C4-2B (cell line): Measurements from ENCODE around the gene PCDHGB2.
A peak's percentile ranks its signal among the peaks of the same experiment; 100 is the strongest.

Source experiments
- ZFX ChIP-seq: fragments of 450-650 bp; IDR thresholded peaks from 2 replicates; pipeline ENCODE4 v1.6.1; 2017
- TF ChIP-seq, protein P1 (sequence below): fragments of 450-650 bp; conservative IDR thresholded peaks from 2 replicates; pipeline ENCODE4 v1.5.1; 2017; ENCODE audit warnings: mild to moderate bottlenecking

DNA sequence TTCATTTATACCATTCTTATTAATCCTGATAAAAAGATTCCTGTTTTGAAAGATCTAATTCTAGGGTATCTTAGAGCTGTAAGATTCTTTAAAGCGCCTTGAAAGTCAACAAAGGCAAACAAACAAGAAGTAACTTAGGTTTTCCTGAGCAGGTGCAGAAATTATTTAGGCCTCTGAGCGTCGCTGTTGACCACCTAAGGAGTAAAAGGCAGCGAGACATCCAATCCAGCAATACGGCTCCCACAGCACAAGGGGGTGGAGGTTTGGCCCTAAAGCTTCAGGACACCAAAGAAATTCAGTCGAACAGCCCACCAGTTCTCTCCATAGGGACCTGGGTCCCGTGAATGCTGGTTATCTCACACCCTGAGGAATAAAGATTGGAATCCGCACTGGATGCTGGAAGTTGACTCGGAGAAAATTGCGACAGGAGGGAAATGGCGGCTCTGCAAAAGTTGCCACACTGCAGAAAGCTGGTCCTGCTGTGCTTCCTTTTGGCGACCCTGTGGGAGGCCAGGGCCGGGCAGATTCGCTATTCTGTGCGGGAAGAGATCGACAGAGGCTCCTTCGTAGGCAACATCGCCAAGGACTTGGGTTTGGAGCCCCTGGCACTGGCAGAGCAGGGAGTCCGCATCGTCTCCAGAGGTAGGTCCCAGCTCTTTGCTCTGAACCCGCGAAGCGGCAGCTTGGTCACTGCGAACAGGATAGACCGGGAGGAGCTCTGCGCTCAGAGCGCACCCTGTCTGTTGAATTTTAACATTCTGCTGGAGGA is 21.1 kb upstream of the PCDHGB2 start, which contains the start of gene PCDHGA2:
- TF ChIP-seq, protein P1, sequence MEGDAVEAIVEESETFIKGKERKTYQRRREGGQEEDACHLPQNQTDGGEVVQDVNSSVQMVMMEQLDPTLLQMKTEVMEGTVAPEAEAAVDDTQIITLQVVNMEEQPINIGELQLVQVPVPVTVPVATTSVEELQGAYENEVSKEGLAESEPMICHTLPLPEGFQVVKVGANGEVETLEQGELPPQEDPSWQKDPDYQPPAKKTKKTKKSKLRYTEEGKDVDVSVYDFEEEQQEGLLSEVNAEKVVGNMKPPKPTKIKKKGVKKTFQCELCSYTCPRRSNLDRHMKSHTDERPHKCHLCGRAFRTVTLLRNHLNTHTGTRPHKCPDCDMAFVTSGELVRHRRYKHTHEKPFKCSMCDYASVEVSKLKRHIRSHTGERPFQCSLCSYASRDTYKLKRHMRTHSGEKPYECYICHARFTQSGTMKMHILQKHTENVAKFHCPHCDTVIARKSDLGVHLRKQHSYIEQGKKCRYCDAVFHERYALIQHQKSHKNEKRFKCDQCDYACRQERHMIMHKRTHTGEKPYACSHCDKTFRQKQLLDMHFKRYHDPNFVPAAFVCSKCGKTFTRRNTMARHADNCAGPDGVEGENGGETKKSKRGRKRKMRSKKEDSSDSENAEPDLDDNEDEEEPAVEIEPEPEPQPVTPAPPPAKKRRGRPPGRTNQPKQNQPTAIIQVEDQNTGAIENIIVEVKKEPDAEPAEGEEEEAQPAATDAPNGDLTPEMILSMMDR = peak; percentile 63
- no peak for TF ChIP-seq ZFX
